SW480 (cell line): ENCODE measurements around the gene CERS1.

Experiments used
- DNase-seq: peaks from one replicate; pipeline ENCODE4 v3.0.0-alpha.2; 2016; ENCODE audit warnings: low spot score

The CERS1 gene

DNA sequence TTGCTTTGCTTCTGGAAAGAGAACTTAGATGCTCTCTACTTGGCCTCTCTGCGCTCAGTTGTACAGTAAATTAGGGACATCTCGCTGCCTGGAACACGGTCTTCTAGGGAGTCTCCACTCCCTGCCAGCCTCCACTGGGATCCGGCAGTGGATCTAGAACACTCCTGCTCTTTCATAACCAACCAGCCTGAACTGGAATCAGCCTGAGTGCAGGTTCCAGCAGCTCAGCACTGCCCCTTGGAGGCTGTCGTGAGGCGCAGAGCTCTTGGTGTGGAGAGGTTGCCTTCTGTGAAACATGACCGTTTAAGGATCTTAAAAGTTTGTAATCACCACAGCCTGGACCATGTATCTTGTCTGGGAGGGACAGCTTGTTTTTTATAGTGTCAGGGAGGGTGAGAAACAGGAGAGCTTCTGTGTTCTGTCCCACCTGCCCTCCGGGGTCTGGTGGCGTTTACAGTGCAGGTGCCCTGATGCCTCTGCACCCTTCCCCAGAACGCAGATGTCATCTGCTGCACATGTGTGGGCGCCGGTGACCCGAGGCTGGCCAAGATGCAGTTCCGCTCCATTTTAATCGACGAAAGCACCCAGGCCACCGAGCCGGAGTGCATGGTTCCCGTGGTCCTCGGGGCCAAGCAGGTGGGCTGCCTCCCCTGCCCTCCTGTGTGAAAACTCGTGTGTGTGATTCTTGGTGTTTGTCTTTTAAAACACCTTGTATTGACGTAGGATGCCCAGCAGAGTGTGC is 39.4 kb downstream of the CERS1 start:
- no peak for DNase-seq

DNA sequence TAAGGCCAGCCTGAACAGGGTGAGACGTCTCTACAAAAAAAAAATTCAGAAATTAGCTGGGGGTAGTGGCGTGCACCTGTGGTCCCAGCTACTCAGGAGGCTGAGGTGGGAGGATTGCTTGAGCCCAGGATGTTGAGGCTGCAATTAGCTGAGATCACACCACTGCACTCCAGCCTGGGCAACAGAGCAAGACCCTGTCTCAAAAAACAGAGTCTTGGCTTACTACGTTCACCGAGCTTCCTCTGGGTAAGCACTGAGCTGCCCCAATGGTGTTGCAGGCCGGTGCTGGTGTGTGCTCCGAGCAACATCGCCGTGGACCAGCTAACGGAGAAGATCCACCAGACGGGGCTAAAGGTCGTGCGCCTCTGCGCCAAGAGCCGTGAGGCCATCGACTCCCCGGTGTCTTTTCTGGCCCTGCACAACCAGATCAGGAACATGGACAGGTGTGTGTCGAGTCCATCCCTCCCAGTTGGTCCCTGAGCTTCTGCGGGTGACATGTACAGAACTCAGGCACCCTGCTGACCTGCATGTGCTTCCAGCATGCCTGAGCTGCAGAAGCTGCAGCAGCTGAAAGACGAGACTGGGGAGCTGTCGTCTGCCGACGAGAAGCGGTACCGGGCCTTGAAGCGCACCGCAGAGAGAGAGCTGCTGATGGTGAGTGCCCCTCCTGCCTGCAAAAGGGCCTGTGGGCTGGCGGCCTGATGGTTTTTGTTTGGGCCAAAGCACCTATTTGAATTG is 40.1 kb downstream of the CERS1 start:
- no peak for DNase-seq

DNA sequence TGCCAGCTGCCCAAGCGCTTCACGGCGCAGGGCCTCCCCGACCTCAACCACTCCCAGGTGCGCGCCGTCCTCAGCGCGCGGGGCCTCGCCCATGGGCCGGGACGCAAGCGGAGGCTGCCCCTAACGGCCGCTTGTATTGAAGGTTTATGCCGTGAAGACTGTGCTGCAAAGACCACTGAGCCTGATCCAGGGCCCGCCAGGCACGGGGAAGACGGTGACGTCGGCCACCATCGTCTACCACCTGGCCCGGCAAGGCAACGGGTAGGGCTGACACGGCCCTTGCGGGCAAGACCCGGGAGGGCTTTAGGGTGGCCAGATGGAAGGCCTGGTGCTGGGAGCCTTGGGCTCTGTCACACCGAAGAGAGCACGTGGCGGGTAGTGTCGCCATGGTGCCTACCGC is 41.0 kb downstream of the CERS1 start:
- no peak for DNase-seq

DNA sequence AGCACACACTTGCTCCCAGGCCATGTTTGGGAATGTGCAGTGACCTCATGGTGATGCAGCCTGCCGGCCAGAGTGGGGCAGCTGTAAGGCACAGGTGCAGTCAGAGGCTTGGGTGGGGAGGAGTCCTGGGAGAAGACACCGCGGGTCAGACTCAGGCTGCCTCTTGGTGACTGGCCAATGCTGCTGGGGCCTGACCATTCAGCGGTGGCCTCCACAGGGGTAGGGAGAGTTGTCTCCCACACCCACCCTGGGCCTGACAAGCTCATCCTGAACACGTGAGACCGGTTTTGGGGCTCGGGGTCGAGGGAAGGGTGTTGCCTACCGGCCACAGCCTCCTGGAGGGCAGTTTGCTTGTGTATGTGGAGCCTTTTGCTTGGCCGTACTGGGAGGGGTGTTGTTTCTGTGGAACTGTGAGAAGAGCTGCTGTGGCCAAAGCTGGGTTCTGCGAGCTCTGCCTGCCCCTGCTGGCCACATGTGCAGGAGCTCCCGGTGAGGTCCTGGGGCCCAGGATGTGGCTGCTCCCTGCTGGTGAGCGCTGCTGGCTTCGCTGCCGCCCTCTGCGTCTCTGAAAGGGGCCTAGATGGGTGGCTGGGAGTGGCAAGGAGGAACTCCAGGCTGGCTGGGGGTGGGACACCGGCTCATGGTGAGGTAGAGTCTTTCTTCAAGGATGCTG is 42.1 kb downstream of the CERS1 start:
- no peak for DNase-seq

DNA sequence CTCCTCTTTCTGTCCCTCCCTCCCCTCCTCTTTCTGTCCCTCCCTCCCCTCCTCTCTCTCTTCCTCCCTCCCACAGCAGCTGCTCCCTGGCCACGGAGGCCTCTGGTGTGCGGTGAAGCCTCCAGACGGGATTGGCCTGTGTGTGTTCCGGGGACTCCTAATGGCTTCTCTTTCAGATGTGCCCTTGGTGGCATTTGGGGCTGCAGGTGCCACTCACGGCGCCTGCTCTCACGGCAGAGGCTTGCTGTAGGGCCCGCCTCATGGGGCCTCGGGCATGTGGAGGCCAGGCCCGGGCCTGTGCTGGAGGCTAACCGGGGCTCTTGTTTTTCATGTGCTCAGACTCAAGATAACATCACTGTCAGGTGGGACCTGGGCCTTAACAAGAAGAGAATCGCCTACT is 43.3 kb downstream of the CERS1 start:
- DNase-seq = no peak

DNA sequence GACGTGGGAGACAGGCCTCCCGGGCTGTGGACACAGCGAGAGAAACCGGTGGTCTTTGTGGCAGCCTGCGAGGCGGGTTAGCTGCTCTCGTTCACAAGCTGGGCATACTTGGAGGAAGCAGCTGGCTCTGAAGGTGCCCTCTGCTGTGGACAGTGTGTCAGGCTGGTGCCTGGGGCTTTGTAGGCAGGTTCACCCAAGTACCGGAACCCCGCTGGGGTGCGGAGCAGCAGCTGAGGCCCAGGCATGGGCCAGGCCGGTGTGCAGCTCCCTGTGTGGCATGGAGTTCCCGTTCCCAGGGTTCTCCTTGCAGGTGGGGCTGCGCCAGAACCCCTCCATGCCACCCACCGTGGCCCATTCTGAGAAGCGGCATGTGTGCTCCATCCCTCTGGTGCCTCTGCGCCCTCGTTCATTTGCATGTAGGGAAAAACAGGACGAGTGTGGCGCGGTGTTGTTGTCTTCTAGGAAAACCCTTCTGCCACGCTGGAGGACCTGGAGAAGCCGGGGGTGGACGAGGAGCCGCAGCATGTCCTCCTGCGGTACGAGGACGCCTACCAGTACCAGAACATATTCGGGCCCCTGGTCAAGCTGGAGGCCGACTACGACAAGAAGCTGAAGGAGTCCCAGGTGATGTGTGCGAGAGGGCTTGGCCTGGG is 44.2 kb downstream of the CERS1 start:
- no peak for DNase-seq

DNA sequence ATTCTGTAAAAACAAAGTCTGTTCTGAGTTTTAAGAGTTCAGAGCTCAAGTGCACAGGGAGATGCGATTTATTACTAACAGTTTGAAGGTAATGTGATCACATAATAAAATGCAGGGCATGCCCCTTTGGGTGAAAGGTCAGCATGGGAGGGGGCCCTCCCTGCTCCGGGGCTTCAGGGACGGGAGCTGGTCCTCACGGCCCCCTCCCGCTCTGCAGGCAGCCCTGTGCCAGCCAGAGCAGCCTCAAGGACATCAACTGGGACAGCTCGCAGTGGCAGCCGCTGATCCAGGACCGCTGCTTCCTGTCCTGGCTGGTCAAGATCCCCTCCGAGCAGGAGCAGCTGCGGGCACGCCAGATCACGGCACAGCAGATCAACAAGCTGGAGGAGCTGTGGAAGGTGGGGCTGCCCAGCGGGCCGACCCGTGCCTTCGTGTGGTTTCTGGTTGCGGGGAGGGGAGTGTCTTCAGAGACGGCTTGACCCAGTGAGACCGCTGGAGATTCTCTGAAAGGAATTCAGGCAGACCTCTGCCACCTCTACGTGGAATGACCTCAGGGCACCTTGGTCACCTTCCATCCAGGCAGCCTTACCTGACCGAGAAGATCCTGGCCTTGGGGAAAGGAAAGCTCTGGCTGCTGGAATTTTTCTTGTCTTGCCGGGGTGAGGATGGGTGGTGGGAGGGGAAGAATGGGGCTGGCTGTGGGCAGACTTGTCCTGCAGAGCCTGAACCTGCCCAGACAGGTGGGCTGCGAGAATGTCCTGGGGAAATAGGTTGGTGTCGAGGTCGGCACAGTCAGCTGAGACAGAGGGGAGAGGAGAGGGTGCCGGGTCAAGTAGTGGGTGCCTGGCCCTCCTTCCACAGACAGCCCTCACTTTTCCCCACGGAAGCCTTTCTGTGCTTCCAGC is 45.2 kb downstream of the CERS1 start:
- no peak for DNase-seq

DNA sequence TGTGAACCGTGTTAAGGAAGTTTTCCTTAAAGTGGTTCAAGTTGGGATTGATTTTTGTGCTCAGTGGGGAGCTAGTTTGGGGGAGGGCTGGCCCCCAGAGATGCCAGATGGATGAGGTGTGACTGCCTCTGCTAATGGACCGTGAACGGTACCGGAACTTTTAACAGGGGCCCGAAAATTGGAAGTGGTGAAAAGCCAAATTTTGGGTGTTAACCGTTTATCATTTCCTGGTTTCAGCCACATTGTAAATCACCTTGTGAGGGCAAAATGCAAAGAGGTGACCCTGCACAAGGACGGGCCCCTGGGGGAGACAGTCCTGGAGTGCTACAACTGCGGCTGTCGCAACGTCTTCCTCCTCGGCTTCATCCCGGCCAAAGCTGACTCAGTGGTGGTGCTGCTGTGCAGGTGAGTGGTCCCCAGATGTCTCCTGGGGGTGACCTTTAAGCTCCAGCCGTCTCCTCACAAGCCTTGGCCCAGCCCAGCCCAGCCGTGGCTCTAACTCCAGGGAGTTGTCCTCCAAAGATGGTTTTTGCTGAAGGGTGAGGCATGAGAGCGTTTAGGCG is 46.0 kb downstream of the CERS1 start:
- DNase-seq = no peak

DNA sequence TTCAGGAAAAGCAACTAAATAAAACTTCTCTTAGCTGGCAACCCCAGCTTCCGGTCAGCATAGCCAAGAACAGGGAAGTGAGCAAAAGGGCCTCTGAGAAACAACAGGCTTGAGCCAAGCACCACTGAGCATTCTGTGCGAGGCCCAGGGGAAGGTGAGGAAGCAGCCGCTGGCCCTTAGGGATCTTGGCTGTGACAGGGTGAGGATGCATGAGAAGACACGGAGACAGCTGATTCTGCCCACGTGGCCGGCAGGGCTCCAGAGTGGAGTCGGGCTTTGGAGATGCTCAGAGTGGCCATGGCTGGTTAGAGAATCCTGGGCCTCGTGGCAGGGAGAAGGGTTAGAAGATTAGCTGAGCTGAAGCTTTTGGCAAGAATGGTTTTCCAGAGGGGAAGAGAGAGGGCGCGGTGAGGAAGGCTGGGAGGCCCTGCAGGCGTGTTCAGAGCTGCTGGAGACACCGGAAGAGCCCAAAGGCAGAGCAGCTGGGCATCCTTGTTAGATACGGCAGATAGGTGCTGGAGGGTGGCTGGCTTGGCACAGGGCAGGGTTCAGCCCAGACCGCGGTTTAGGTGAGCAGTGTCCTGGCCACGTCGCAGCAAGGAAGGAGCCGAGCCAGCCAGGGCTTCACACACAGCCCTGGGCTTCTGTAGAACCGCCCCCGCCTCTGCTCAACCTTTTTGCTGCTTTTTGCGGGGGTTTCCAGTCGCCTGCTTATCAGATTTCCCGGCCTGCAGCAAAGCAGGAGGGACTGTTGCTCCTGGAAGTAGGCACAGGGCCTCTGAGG is 46.9 kb downstream of the CERS1 start:
- no peak for DNase-seq

DNA sequence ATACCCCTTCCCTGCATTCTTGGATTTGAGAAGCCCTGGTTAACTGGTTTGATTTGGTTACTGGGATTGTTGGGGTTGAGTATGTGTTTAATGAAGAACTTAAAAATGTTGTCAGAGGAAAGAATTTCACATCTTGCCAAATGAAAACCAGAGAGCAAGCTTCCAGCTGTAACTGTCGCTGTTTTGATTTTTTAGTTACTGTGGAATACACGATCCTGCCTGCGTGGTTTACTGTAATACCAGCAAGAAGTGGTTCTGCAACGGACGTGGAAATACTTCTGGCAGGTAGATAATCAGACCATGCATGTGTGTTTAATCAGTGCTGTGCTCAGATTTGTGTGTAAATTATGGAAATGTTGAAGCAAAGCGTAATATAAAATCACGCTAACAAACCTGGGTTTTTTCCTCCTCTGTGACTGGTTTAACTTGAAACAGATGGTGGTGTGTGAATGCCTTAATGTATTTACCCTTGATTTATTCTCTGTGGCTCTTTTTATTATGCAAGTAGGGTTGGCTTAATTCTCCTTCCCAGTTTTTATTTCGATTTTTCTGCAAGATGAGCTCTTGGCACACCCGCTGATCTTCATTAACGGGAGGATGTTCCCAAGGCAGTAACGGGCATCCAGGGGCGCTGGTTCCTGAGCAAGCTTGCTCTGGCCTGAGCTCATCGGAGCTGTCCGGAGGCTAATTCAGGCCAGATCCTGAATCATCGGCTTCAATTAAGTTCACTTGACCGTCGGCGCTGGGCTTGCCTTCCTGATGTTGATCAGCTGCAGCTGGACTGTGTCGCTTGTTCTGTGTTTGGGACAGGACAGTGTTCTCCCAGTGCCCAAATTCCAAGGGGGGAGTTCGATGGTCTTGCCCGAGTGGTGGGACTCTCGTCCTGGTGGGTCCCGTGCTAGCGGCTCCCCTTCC is 48.2 kb downstream of the CERS1 start:
- no peak for DNase-seq

DNA sequence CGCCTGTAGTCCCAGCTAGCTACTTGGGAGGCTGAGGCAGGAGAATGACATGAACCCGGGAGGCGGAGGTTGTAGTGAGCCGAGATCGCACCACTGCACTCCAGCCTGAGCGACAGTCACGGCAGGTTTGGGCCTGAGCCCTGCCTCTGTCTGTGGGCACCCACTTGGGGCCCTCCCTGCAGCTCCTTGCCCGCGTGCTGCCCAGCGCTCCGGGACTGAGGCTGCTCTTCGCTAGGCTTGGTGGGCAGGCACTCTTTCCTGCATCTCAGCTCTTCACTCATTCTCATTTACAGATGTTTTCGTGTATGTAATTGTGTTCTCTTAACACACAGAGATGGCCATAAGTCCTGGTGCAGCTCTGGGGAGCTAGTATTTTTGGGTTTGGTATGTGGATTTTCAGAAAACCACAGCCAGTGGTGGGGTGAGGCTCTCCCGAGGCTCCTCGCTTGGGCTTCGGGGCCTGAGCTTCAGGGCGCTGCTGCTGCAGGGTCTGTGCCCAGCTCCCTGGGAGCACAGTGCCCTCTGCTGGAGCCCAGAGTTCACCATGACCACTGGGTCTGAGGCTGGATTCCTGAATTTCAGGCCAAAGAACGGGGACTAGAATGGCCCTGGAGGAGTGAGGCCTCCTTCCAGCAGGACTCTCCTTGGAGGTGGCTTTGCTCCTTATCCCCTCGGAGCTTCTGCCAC is 49.0 kb downstream of the CERS1 start:
- peak; percentile 57 for DNase-seq

DNA sequence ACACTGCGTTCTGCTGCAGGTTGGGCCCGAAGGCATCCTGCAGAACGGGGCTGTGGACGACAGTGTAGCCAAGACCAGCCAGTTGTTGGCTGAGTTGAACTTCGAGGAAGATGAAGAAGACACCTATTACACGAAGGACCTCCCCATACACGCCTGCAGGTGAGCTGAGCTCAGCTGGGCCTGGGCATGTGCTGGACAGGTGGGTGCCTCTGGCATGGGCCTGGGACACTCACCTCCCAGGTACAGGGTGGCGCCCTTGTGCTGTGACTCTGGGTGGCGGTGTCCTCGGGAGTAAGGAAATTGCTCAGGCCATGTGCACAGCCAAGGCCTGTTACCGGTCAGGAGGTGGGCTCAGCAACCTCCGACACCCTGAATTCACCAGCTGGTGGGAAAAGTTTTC is 50.0 kb downstream of the CERS1 start:
- no peak for DNase-seq

DNA sequence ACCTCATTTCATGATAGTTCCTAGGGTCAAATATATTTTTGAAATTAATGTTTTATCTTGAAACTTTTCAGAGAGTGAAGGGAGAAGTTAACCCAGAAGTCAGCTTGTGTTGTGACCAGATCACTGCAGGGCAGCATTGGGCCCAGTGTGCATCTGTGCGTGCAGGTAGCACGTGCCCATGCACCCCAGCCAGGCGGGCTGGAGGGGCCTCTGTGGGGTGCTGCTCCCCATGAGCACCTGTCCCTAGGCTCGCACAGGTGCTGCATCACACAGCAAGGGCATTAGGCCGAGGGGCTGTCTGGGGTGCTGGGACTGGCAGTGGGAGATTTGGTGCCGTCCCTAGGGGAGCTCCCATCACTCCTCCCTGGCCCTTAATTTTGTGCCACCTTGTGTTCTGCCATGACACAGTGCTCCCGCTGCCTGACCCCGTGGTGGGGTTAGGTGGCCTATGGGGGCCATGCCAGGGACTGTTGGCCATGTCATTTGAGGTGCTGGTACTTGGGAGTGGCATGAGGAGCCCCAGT is 51.1 kb downstream of the CERS1 start:
- DNase-seq = no peak

DNA sequence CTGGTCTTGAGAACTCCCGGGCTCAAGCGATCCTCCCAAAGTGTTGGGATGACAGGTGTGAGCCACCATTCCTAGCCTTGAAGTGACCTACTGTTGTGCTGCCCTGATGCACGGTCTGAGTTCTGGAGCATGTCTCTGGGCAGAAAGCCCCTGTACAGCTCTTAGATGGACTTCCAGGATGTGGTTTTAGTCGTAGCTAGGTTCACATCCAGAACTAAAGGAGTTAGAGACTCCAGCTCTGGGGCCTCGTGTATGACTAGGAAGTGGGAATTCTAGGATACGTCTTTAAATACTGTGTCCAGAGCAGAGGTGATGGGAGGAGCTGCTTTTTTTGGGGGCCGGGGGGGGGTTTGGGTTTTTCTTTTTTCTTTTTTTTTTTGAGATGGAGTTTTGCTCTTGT is 52.0 kb downstream of the CERS1 start:
- no peak for DNase-seq

DNA sequence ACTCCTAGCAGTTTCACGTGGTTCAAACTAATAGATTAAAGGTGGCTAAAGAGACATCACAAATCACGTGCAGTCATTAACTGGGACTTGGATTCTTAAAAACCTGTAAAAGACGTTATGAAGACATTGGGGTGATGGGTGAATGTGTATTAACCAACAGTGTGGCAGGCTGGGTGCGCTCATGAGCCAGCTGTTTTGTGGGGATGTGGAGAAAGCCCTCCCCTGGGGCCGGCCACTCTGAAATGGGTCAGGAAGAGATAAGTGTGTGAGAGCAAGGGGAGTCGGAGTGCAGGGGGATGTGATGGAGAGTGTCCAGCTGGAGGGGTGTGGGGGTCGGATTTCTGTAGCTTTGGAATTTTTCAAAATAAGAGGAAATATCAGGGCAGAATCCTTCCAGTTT is 53.8 kb downstream of the CERS1 start:
- no peak for DNase-seq

DNA sequence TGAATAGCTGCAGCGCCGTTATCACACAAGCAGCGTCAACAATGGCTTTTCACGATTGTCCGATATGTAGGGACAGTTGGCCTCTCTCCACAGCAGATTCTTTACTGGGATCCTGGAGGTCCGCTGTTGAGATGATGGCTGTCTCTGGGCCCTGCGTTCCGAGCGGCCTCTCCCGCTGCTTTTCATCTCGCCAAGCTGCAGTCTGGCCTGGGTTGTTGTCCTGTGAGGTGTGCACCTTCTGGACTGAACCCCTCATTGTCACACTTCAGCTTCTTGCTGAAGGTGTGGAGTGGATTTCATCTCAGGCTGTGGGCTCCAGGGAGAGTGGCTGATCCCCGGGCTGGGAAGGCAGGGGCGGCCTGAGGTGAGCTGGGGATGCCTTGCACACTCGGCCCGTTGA is 54.6 kb downstream of the CERS1 start:
- no peak for DNase-seq

DNA sequence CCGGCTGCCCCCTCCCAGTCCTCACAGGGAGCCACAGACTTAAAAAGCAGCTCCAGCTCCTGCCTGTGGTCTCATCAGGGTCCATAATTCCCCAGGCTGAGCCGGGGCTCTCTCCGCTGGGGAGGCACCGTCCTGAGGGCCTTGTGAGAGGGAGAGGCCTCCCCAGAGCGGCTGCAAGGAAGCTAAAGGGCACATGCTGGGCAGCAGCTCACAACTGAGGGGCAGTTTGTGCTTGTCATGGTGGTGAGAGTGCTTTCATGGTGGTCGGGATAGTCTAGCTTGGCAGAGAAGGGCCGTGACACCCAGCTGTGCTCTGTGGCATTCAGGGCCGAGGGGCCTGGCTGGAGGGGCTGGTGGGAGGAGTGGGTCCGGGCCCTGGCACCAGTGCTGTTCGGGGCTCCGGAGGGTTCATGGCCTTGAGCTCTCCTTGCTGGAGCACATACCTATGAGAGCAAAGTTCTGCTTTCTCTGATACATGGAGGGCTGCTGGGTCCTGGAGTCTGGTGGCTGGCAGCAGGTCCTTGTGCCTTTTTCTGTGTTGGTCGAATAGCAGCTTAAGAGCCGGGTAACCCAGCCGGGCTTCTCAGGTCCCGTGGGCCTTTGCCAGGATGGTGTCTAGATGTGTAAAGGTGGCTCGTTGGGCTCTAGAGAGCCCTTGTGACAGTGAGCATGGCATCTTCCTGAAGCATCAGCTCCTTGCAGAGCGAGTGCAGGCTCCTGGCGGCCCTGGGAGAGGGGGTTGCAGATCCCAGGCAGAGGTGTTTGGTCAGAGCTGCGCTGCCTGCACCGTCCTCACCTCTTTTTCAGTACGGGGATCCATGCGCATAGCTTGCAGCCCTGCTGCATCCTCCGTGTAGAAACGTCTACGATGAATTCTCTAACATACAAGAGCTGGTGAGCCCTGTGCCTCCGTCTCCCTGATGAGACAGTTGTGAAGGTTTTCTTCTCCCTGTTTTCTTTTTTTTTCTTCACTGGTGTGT is 55.4 kb downstream of the CERS1 start:
- no peak for DNase-seq
